DMS 273 treated with DMSO at 0.1 percent for 48 hours (cell line): ENCODE results near the gene TICRR.
"Not testable (repeated sequence)": the region's sequence is repeated elsewhere in the genome, so short reads cannot be mapped to it uniquely, and the experiment has no call there.

Experiments
- DNase-seq: peaks from one replicate; lab custom pipeline; 2025; lab: John Stamatoyannopoulos, UW

TICRR gene

DNA sequence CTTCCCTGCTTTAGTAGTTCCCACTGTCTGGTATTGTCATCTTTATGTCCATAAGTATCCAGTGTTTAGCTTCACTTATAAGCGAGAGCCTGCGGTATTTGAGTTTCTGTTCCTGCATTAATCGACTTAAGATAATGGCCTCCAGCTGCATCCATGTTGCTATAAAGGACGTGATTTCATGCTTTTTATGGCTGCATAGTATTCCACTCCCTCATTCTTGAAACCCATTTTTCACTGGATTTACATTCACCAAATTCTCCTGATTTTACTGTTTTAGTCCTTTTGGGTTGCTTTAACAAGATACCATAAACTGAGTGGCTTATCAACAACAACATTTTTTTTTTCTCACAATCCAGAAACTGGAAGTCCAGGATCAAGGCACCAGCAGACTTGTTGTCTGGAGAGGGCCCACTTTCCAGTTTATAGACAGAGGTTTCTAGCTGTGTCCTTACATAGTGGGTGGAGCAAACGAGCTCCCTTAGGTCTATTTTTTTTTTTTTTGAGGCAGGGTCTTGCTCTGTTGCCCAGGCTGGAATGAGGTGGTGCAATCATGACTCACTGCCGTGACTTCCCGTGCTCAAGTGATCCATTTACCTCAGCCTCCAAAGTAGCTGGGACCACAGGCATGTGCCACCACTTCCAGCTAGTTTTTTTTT, 6.1 kb upstream of the TICRR start:
- no peak for DNase-seq

DNA sequence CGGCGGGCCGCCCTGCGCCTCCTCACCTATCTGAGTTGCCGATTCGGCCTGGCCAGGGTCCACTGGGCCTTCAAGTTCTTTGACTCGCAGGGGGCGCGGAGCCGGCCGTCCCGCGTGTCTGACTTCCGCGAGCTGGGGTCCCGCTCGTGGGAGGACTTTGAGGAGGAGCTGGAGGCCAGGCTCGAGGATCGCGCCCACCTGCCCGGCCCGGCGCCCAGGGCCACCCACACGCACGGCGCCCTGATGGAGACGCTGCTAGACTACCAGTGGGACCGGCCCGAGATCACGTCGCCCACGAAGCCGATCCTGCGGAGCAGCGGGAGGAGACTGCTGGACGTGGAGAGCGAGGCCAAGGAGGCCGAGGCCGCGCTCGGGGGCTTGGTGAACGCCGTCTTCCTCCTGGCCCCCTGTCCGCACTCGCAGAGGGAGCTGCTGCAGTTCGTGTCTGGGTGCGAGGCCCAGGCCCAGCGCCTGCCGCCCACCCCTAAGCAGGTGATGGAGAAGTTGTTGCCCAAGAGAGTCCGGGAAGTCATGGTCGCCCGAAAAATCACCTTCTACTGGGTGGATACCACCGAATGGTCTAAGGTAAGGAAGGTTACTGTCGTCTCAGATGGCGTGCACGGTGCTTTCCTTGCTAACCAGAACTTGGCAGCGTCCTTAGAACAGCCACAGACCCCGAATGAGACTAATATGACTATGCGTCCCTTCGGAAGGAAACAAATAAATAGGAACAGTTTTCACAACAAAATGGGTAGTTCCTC, 567 bp downstream of the TICRR start:
- no peak for DNase-seq

DNA sequence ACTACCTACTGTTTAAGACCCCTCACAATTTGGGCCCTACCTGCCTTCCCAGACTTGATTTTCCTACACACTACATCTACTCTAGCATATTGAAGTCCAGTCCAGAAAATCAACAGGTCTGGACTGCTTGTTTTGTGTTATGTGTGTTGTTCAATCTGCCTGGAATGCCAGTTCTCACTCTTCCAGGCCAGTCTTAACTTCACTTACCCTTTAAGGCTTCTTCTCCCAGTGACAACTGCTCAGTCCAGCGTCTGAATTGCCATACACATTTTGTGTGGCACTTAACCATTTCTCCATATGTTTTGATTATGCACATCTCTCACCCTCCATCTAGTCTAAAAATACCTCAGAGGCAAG, 1.1 kb downstream of the TICRR start:
- no peak for DNase-seq

DNA sequence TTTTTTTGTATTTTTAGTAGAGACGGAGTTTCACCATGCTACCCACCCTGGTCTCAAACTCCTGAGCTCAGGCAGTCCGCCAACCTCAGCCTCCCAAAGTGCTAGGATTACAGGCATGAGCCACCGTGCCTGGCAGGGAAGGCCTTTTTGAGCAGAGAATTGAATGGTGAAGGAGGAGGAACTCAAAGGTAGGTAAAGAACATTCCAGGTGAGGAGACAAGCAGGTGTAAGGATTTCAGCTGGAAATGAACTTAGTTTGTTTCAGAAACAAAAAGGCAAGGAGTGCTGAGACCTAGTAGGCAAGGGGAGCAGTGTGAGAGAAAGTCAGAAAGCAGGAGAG, 2.5 kb downstream of the TICRR start:
- no peak for DNase-seq

DNA sequence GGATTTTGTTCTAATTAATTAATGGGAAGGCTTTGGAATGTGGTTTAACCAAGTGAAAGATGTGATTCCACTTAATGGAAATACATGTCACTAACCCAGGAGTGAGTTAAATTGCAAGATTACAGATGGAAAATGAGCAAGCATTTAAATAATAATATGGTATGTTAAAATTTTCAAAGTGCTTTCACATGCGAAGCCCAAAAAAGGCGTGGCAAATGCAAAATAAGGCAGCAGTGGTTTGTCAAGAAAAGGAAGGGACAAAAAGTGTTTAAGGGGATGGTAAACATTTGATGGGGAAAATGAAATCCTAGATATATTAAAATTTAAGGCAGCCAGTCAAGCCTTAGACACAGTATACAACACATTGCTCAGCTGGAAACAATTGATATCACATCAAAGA, 2.9 kb downstream of the TICRR start:
- DNase-seq: no peak

DNA sequence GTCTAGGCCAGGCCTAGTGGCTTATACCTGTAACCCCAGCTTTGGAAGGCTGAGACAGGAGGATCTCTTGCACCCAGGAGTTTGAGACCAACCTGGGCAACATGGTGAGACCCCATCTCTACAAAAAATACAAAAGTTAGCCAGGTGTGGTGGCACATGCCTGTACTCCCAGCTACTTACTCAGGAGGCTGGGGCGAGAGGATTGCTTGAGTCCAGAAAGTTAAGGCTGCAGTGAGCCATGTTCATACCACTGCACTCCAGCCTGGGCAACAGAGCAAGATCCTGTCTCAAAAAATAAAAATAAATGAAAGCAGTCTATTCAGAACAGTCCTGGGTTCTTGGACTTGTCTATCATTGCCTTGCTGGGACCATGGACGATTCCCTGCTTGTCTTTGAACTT, 5.5 kb downstream of the TICRR start:
- not testable (repeated sequence) for DNase-seq

DNA sequence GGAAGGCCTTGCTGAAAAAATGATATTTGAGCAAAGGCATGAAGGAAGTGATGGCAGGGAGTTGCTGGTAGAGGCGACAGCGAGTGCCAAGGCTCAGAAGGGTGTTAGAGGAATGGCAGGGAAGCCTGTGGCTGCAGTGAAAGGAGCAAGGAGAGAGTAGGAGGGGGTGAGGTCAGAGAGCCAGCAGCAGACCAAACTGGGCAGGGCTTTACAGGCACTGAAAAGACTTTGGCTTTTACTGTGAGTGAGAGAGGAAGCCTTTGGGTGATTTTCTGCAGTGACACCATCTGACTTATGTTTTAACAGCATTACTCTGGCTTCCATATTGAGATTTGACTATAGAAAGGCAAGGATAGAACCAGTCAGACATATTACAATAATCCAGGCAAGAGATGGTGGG, 11.4 kb downstream of the TICRR start:
- no peak for DNase-seq

GRCh38 chr15:89587955-89588354, 12.7 kb downstream of the TICRR start:
- DNase-seq: no peak

DNA sequence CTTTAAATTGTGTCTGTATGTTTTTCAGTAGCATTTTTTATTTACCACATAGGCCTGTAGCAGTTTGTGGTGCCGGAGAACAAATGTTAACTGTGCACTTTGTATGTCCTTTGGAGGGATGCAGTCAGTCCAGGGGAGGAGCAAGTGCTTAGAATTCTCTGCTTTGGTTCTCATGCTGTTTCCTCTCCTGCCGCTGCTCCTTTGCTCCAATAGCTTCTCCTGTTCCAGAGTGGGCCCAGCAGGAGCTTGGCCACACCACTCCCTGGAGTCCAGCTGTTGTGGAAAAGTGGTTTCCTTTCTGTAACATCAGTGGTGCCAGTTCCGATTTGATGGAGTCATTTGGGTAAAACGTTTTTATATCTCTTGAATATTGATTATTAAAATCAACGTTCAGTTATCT, 16.6 kb downstream of the TICRR start:
- DNase-seq: no peak

GRCh38 chr15:89593018-89593417, 17.7 kb downstream of the TICRR start:
- DNase-seq: no peak

- no peak for DNase-seq
Observed at GRCh38 chr15:89599021-89599420, 23.8 kb downstream of the TICRR start.

- no peak for DNase-seq
Observed at GRCh38 chr15:89611317-89611716, 36.0 kb downstream of the TICRR start.

GRCh38 chr15:89613031-89613430, 37.8 kb downstream of the TICRR start:
- DNase-seq: no peak

DNA sequence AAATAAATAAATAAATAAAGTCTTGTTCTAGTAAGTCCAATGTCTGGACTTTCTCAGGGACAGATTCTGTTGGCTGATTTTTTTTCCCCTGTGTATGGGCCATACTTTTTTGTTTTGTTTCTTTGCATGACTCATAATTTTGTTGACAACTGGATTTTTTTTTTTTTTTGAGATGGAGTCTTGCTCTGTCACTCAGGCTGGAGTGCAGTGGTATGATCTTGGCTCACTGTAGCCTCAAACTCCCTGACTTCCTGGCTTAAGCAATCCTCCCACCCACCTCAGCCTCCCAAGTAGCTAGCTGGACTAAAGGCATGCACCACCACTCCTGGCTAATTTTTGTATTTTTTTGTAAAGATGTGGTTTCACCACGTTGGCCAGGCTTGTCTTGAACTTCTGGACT, 38.9 kb downstream of the TICRR start:
- DNase-seq: no peak

GRCh38 chr15:89615135-89615534, 39.9 kb downstream of the TICRR start:
- no peak for DNase-seq

GRCh38 chr15:89616228-89616627, 41.0 kb downstream of the TICRR start:
- no peak for DNase-seq

DNA sequence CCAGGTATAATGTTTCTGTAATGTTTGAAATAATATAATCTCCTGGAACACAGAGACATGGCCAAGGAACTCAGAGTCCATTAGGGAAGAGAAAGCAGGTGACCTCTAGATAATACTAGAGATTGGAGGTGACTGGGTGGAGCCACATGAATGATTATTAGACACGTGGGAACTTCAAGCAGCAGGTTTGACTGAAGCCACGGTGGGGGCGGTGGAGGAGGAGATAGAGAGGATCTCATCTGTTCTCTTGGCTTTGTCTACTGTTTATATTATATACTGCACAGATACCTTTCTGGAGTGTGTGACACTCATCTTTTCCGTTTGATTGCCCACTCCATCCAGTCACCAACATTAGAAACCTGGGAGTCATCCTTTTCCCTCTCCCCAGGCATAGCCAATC, 46.3 kb downstream of the TICRR start:
- DNase-seq: no peak

DNA sequence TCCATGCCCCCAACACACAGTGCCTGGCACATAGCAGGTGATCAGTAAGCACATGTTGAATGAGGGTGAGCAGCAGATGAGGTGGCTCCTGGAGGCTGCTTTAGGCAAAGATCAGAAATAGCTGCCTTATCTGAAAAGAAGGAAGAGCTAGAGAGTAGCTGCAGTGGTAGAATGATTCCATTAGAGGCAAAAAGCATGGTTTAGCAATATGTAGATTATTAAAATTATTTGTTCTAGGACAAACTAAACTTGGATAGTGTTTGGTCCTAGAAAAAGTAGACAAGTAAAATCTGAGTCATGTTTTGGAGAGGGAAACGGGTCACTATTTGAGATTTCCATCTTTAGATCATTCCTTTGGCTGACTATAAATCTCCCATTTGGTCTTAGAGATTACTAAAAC, 47.9 kb downstream of the TICRR start:
- no peak for DNase-seq

GRCh38 chr15:89625716-89626115, 50.4 kb downstream of the TICRR start:
- DNase-seq: no peak

- no peak for DNase-seq
Observed at GRCh38 chr15:89627256-89627970, 52.1 kb downstream of the TICRR start.

DNA sequence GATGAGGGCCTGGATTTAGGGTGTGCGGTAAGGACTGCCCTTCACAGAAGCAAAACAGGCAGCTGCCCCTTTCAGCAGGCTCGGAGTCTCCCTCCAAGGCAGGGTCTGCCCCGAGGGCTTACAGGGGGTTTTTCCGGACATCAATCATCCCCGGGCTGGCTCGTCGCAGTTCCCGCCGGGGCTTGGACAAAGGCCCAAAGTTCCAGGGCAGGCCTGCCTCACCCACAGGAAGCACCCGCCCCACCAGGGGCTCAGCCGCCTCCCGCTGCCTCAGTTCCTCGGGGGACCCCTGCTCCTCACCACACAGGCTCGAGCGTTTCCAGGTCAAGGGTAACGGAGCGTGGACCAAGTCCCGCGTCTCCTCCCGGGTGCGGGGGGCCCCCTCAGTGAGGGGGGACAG, 53.0 kb downstream of the TICRR start:
- no peak for DNase-seq

- DNase-seq: no peak
Observed at GRCh38 chr15:89628806-89629715, 53.8 kb downstream of the TICRR start.
